GM10266 (cell line): Measurements from ENCODE around the gene SMC3.

ENCODE experiments used
- DNase-seq: peaks from one replicate; pipeline ENCODE4 v3.0.0; 2012; ENCODE audit errors: extremely low spot score
- TF ChIP-seq, protein P1 (sequence below): IDR thresholded peaks from 2 replicates; pipeline ENCODE4 v1.5.1; 2012; ENCODE audit warnings: mild to moderate bottlenecking, low read depth; ENCODE audit not compliant: control insufficient read depth, insufficient read depth; ENCODE audit errors: missing control alignments

SMC3 gene

DNA sequence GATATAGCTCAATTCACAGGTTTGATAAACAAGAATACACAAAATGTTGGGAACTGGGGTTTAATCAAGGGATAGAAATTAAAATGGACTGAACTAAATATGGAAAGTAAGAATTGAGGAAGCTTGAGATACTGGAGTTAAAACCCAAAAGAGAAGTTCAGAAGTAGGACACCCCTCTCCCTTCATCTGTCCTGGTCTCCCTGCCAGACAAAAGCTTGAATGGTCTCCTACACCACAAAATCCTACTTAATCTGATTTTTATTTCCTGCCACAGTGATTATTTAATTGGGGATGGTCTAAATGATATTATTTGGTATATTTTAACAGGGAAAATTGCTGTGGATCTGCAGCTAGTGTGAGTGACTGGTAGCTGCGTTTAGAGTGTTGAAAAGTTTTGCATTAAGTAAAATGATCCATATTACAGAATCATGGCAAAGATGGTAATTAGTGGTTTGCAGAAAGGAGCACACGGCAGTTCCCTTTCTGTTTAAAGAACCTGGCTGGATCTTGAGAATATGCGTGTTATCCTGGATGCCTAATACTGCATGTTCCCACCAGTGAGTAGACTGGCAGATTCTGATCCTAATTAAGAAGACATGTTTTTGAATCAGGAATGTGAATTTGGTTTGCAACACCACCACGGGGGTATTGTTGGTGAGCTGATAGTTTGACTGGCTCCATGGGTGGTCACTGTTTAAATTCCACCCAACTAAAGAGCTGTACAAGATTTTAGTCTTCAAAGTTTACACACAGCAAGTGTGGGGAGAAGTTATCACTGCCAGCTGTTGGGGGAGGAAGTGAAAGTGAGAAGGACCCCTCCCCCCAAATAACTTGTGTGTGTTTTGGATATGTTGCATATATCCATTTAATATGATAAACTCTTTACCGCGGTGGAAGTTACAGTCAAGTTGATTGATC is 82.1 kb downstream of the SMC3 start:
- no peak for DNase-seq
- TF ChIP-seq, protein P1, sequence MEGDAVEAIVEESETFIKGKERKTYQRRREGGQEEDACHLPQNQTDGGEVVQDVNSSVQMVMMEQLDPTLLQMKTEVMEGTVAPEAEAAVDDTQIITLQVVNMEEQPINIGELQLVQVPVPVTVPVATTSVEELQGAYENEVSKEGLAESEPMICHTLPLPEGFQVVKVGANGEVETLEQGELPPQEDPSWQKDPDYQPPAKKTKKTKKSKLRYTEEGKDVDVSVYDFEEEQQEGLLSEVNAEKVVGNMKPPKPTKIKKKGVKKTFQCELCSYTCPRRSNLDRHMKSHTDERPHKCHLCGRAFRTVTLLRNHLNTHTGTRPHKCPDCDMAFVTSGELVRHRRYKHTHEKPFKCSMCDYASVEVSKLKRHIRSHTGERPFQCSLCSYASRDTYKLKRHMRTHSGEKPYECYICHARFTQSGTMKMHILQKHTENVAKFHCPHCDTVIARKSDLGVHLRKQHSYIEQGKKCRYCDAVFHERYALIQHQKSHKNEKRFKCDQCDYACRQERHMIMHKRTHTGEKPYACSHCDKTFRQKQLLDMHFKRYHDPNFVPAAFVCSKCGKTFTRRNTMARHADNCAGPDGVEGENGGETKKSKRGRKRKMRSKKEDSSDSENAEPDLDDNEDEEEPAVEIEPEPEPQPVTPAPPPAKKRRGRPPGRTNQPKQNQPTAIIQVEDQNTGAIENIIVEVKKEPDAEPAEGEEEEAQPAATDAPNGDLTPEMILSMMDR = no peak

GRCh38 chr10:110650265-110650668 is 82.8 kb downstream of the SMC3 start:
- TF ChIP-seq, protein P1 = no peak
- DNase-seq = no peak

DNA sequence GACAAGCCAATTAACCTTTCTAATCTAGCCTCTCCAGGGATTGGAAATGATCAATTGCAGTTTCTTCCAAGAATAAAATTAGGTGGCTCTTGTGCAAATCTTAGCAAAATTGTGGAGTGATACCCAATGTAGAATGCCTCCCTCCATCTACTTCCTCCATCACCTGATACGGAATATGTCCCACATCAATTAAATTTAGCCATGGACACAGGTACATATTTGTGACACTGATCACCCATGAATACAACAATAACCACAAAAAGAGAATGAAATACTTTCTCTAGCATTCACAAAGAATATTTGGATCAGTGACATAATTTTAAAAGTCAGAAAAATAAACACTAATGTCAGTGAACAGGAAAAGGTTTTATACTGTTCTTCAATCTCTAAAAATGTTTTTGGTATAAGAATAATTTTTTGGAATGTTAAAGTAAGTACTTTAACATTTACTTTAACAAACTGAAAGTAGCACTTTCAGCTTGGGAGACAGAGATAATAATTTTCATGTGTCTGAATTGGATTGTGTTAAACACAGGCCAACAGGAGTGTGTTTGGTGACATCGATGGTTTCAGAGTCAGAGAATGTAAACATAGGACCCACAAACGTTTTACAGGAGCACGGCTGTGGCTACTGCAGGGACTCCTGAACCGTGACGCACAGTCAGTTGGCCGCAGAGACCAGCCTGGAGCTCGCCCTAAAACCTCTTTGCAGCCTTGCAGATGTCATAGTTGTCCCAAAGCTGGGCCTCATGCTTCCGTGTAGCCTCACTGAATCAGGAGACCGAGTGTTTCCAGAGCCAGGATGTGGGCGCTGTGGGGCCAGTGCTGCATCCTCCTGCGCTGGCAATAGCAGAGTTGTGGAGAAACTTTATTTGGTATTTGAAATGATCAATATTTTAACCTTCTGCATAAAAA is 83.8 kb downstream of the SMC3 start:
- TF ChIP-seq, protein P1 = no peak
- DNase-seq = peak; percentile 57

GRCh38 chr10:110652475-110653118 is 85.1 kb downstream of the SMC3 start:
- no peak for DNase-seq
- TF ChIP-seq, protein P1 = no peak
